Panc1 (cell line): ENCODE measurements around the gene MTHFS. TPM values are rescaled to one million over a fixed set of nuclear protein-coding genes. Genes with fewer than 3 reads are reported as not detected.

Source experiments
- ATAC-seq: fragments of 200-7000 bp; cut with Tn5 transposase; 2 replicates; pipeline ENCODE4 v1.9.1; 2020; ENCODE audit warnings: mild to moderate bottlenecking, moderate library complexity
- BruUV-seq: library from RNA; stranded (reverse); fragments of 400-500 nt; replicated peaks from 2 replicates; lab custom pipeline; 2021; lab: Mats Ljungman, UMichigan
- CTCF ChIA-PET: fragments of 300-600 bp; sonication (Branson Sonifier 250); formaldehyde crosslinking; loops from one replicate; lab custom pipeline; 2022; ENCODE audit warnings: antibody characterized with exemption; lab: Charles Lee
- POLR2A ChIA-PET: fragments of 300-600 bp; sonication (Branson Sonifier 250); formaldehyde crosslinking; loops from one replicate; lab custom pipeline; 2022; ENCODE audit warnings: antibody characterized with exemption; lab: Charles Lee
- DNase-seq: peaks from one replicate; pipeline ENCODE4 v3.0.0-alpha.2; 2010; ENCODE audit warnings: low read depth, low spot score
- H3K27ac ChIP-seq: 2 replicates; pipeline ENCODE4 v1.5.1; 2011; ENCODE audit warnings: mild to moderate bottlenecking, low read length, inconsistent platforms
- H3K27me3 ChIP-seq: fragments of 200-500 bp; sonication (Bioruptor generic); 2 replicates; pipeline ENCODE4 v1.6.0; 2014; ENCODE audit warnings: low read length, inconsistent platforms; ENCODE audit not compliant: control insufficient read depth, insufficient read depth
- H3K36me3 ChIP-seq: fragments of 200-500 bp; sonication (Bioruptor generic); 2 replicates; pipeline ENCODE4 v1.5.1; 2014; ENCODE audit warnings: inconsistent platforms, mild to moderate bottlenecking, low read length, moderate library complexity; ENCODE audit not compliant: control insufficient read depth, insufficient read depth
- H3K4me1 ChIP-seq: 2 replicates; pipeline ENCODE4 v1.5.1; 2011; ENCODE audit warnings: inconsistent platforms, mild to moderate bottlenecking, low read length, moderate library complexity; ENCODE audit not compliant: control insufficient read depth, insufficient read depth
- H3K4me3 ChIP-seq, 2 experiments: 2 replicates each; pipeline ENCODE4 v1.5.1; 2011 to 2012; ENCODE audit warnings: low read depth in 2 of 2, low read length in 2 of 2, mild to moderate bottlenecking in 2 of 2, inconsistent platforms in 1 of 2, moderate library complexity in 1 of 2
- H3K9me3 ChIP-seq: fragments of 200-500 bp; sonication (Bioruptor generic); 2 replicates; pipeline ENCODE4 v1.5.1; 2014; ENCODE audit warnings: low read depth, mild to moderate bottlenecking, inconsistent platforms, low read length, moderate library complexity; ENCODE audit not compliant: control insufficient read depth, insufficient read depth
- POLR2AphosphoS5 ChIP-seq: IDR thresholded peaks from 2 replicates; pipeline ENCODE4 v1.6.1; 2012; ENCODE audit warnings: mild to moderate bottlenecking, low read depth, low read length, moderate library complexity
- SIN3A ChIP-seq: IDR thresholded peaks from 2 replicates; pipeline ENCODE4 v1.6.1; 2012; ENCODE audit warnings: low read depth, mild to moderate bottlenecking, low read length, moderate library complexity, borderline replicate concordance; ENCODE audit not compliant: insufficient read depth
- TCF7L2 ChIP-seq: IDR thresholded peaks from 2 replicates; pipeline ENCODE4 v1.6.1; 2011; ENCODE audit warnings: mild to moderate bottlenecking, low read depth, low read length, inconsistent platforms
- in situ Hi-C: cut with HindIII; loops from 2 replicates; pipeline ENCODE4 v1.10.0; 2016; ENCODE audit warnings: low sequenced_read_pairs, low pct_unique_long_range_greater_than_20kb
- intact Hi-C: fragments of 100-400 bp; cut with micrococcal nuclease; formaldehyde crosslinking; loops from one replicate; pipeline ENCODE4 v1.10.0; 2022; ENCODE audit not compliant: unreplicated experiment
- total RNA-seq: library from RNA; stranded (reverse); gene quantifications from one replicate; pipeline ENCODE4 v1.2.1, GENCODE V29; 2021; ENCODE audit not compliant: unreplicated experiment
- TF ChIP-seq, protein P1 (sequence below): fragments of 450-650 bp; IDR thresholded peaks from 2 replicates; pipeline ENCODE4 v1.5.1; 2017; ENCODE audit warnings: mild to moderate bottlenecking
- TF ChIP-seq, protein P2 (sequence below), 2 experiments: IDR thresholded peaks; 2 replicates each; pipeline ENCODE4 v1.6.1; 2011 to 2012; ENCODE audit warnings: low read depth in 2 of 2, control low read depth in 1 of 2, low read length in 1 of 2, mild to moderate bottlenecking in 1 of 2, moderate library complexity in 1 of 2; ENCODE audit not compliant: insufficient read depth in 1 of 2

MTHFS gene
- total RNA-seq, 1 experiment from 2014 or later = 50.0 TPM

DNA sequence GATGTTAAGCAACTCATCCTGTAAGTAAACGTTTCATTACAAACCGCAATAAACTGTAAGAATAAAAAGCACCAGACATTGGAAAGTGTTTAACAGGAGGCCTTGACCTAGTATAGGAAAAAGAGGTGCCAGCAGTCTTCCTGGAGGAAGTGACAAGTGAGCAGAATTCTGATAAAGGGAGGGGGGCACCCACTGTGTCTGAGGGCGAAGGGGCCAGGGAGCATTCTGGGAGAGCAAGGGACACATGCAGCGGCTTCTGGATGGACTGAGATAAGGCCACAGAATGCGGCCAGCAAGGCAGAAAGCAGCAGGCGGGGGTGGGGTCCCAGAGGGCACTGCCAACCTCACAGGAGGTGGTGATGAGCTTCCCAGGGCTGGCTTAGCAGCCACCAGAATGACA lies 80.2 kb downstream of the MTHFS start:
- no peak for TF ChIP-seq SIN3A
- TF ChIP-seq, protein P1, sequence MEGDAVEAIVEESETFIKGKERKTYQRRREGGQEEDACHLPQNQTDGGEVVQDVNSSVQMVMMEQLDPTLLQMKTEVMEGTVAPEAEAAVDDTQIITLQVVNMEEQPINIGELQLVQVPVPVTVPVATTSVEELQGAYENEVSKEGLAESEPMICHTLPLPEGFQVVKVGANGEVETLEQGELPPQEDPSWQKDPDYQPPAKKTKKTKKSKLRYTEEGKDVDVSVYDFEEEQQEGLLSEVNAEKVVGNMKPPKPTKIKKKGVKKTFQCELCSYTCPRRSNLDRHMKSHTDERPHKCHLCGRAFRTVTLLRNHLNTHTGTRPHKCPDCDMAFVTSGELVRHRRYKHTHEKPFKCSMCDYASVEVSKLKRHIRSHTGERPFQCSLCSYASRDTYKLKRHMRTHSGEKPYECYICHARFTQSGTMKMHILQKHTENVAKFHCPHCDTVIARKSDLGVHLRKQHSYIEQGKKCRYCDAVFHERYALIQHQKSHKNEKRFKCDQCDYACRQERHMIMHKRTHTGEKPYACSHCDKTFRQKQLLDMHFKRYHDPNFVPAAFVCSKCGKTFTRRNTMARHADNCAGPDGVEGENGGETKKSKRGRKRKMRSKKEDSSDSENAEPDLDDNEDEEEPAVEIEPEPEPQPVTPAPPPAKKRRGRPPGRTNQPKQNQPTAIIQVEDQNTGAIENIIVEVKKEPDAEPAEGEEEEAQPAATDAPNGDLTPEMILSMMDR = no peak
- TF ChIP-seq, protein P2, sequence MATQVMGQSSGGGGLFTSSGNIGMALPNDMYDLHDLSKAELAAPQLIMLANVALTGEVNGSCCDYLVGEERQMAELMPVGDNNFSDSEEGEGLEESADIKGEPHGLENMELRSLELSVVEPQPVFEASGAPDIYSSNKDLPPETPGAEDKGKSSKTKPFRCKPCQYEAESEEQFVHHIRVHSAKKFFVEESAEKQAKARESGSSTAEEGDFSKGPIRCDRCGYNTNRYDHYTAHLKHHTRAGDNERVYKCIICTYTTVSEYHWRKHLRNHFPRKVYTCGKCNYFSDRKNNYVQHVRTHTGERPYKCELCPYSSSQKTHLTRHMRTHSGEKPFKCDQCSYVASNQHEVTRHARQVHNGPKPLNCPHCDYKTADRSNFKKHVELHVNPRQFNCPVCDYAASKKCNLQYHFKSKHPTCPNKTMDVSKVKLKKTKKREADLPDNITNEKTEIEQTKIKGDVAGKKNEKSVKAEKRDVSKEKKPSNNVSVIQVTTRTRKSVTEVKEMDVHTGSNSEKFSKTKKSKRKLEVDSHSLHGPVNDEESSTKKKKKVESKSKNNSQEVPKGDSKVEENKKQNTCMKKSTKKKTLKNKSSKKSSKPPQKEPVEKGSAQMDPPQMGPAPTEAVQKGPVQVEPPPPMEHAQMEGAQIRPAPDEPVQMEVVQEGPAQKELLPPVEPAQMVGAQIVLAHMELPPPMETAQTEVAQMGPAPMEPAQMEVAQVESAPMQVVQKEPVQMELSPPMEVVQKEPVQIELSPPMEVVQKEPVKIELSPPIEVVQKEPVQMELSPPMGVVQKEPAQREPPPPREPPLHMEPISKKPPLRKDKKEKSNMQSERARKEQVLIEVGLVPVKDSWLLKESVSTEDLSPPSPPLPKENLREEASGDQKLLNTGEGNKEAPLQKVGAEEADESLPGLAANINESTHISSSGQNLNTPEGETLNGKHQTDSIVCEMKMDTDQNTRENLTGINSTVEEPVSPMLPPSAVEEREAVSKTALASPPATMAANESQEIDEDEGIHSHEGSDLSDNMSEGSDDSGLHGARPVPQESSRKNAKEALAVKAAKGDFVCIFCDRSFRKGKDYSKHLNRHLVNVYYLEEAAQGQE (IDR thresholded peaks at IDR 0.05; ENCODE audit: insufficient read depth in 1 of 2, low read depth in 2 of 2, low read length in 1 of 2) = no peak
- TF ChIP-seq TCF7L2 = no peak
- no peak for TF ChIP-seq POLR2AphosphoS5
- in situ Hi-C loops = no loop called here
- H3K27me3 ChIP-seq = no peaks in the 10 kb centered on the region
- intact Hi-C loops = no loop called here
- H3K36me3 ChIP-seq = no peaks in the 10 kb centered on the region
- DNase-seq = no peak
- POLR2A ChIA-PET = no interaction called here
- H3K9me3 ChIP-seq = no peaks in the 10 kb centered on the region
- H3K27ac ChIP-seq = no peak overlapping the region
- no peak for ATAC-seq
- CTCF ChIA-PET = no interaction called here
- H3K4me3 ChIP-seq = no peak overlapping the region
- H3K4me1 ChIP-seq = no peaks in the 10 kb centered on the region
- BruUV-seq = no TSS peak

DNA sequence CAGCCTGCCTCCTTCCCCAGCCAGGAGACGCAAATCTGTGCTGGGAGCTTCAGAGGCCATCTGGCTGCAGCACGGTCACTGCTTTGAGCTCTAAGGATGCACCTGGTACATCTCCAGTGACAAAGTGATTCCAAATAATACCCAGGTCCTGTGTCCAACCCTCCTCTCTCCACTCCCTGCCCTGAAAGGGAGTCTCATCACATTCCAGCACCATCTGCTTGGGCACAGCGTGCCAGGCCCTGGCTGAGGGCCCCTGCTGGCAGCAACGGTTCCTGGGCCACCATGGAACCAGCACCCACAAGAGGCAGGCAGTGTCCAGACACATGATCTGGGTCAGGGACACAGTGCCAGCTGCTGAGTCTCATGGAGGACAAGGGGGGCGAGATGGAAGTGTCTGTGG lies 81.3 kb downstream of the MTHFS start:
- intact Hi-C loops = no loop called here
- no peaks in the 10 kb centered on the region for H3K9me3 ChIP-seq
- no peak for ATAC-seq
- CTCF ChIA-PET = no interaction called here
- no peak for DNase-seq
- POLR2A ChIA-PET = no interaction called here
- H3K36me3 ChIP-seq = no peaks in the 10 kb centered on the region
- no peak for TF ChIP-seq POLR2AphosphoS5
- TF ChIP-seq, protein P2 (IDR thresholded peaks at IDR 0.05; ENCODE audit: insufficient read depth in 1 of 2, low read depth in 2 of 2, low read length in 1 of 2) = no peak
- no peak for TF ChIP-seq SIN3A
- TF ChIP-seq, protein P1 = no peak
- no peak for TF ChIP-seq TCF7L2
- no TSS peak for BruUV-seq
- H3K27me3 ChIP-seq = no peaks in the 10 kb centered on the region
- in situ Hi-C loops = no loop called here
- no peaks in the 10 kb centered on the region for H3K4me1 ChIP-seq
- H3K27ac ChIP-seq = no peak overlapping the region
- no peak overlapping the region for H3K4me3 ChIP-seq
